Naive thymus-derived CD4-positive, alpha-beta T cell (primary cell): ENCODE data around the gene SLC35B4. TPM values are rescaled to one million over a fixed set of nuclear protein-coding genes. Genes with fewer than 3 reads are reported as not detected.
"Not testable (repeated sequence)": the region's sequence is repeated elsewhere in the genome, so short reads cannot be mapped to it uniquely, and the experiment has no call there.

Experiments
- ATAC-seq: fragments of 150-1000 bp; cut with Tn5 transposase; 2 replicates; pipeline ENCODE4 v1.10.0; 2021; ENCODE audit warnings: mild to moderate bottlenecking, moderate library complexity
- CTCF ChIA-PET: fragments of 350-600 bp; sonication (Branson Sonifier 250); formaldehyde crosslinking; loops from one replicate; lab custom pipeline; 2021; ENCODE audit warnings: antibody characterized with exemption; lab: Charles Lee
- POLR2A ChIA-PET: fragments of 350-600 bp; sonication (Branson Sonifier 250); formaldehyde crosslinking; loops from one replicate; lab custom pipeline; 2021; ENCODE audit warnings: antibody characterized with exemption, inconsistent platforms; lab: Charles Lee
- DNase-seq, 9 donors: peaks; one replicate each; pipeline versions ENCODE4 v3.0.0 to v3.0.0-alpha.2; 2020 to 2022; ENCODE audit warnings: mixed read lengths in 1 of 9
- H3K27ac ChIP-seq: one replicate; pipeline ENCODE4 v1.7.0; 2013; ENCODE audit warnings: mild to moderate bottlenecking, low read depth, low read length, moderate library complexity
- H3K27me3 ChIP-seq, 2 donors: one replicate each; pipeline ENCODE4 v1.7.0; 2013; ENCODE audit warnings: low read length in 2 of 2, mild to moderate bottlenecking in 2 of 2, moderate library complexity in 2 of 2; ENCODE audit not compliant: control insufficient read depth in 2 of 2, insufficient read depth in 2 of 2
- H3K36me3 ChIP-seq, 3 experiments: 1 replicate in 2 of 3; 2 replicates in 1 of 3; pipeline ENCODE4 v1.7.0; 2013; ENCODE audit warnings: low read length in 3 of 3, mild to moderate bottlenecking in 3 of 3, moderate library complexity in 1 of 3; ENCODE audit not compliant: insufficient read depth in 3 of 3, control insufficient read depth in 2 of 3
- H3K4me1 ChIP-seq, 2 donors: one replicate each; pipeline ENCODE4 v1.7.0; 2013; ENCODE audit warnings: low read length in 2 of 2, mild to moderate bottlenecking in 2 of 2, moderate library complexity in 1 of 2; ENCODE audit not compliant: control insufficient read depth in 2 of 2, insufficient read depth in 2 of 2
- H3K4me3 ChIP-seq: 2 replicates; pipeline ENCODE4 v1.7.0; 2013; ENCODE audit warnings: mild to moderate bottlenecking, low read length
- H3K9me3 ChIP-seq, 3 experiments: 1 replicate in 2 of 3; 2 replicates in 1 of 3; pipeline ENCODE4 v1.7.0; 2013; ENCODE audit warnings: low read length in 3 of 3; ENCODE audit not compliant: control insufficient read depth in 2 of 3
- H3K27ac Mint-ChIP-seq, 9 donors: one replicate each; pipeline ENCODE4 v1.8.0; 2020 to 2022; ENCODE audit warnings: mixed read lengths in 9 of 9, mild to moderate bottlenecking in 8 of 9, moderate library complexity in 5 of 9, inconsistent platforms in 2 of 9
- H3K27me3 Mint-ChIP-seq, 5 donors: one replicate each; pipeline ENCODE4 v1.8.0; 2021 to 2022; ENCODE audit warnings: mixed read lengths in 5 of 5, mild to moderate bottlenecking in 1 of 5
- H3K36me3 Mint-ChIP-seq, 5 donors: one replicate each; pipeline ENCODE4 v1.8.0; 2020 to 2022; ENCODE audit warnings: mixed read lengths in 5 of 5, mild to moderate bottlenecking in 3 of 5, inconsistent platforms in 1 of 5
- H3K4me1 Mint-ChIP-seq, 7 donors: one replicate each; pipeline ENCODE4 v1.8.0; 2020 to 2022; ENCODE audit warnings: mixed read lengths in 7 of 7, mild to moderate bottlenecking in 3 of 7, inconsistent platforms in 1 of 7
- H3K4me3 Mint-ChIP-seq, 10 donors: one replicate each; pipeline ENCODE4 v1.8.0; 2020 to 2022; ENCODE audit warnings: mild to moderate bottlenecking in 10 of 10, mixed read lengths in 10 of 10, moderate library complexity in 6 of 10, inconsistent platforms in 2 of 10
- H3K9me3 Mint-ChIP-seq, 11 donors: one replicate each; pipeline ENCODE4 v1.8.0; 2020 to 2022; ENCODE audit warnings: mixed read lengths in 11 of 11, mild to moderate bottlenecking in 4 of 11, inconsistent platforms in 1 of 11, moderate library complexity in 1 of 11
- intact Hi-C, 2 donors: fragments of 100-400 bp; cut with micrococcal nuclease; formaldehyde crosslinking; loops; one replicate each; pipeline ENCODE4 v1.15.1; 2023
- polyA plus RNA-seq, 2 donors: library from polyadenylated mRNA; unstranded; fragments of 300-500 nt; fragmentation: Illumina TruSeq; gene quantifications; one replicate each; pipeline ENCODE4 v1.2.3, GENCODE V29; 2021
- total RNA-seq, 6 experiments: library from RNA in 5 of 6; stranded (reverse) in 5 of 6; gene quantifications; 1 replicate in 5 of 6; 2 replicates in 1 of 6; pipeline ENCODE4 v1.2.3 and lab custom pipeline; 2021 to 2026

Gene SLC35B4
- total and polyA plus RNA-seq, 7 experiments from 2014 or later, result 9.8 to 19.2 (median 12.2) TPM

DNA sequence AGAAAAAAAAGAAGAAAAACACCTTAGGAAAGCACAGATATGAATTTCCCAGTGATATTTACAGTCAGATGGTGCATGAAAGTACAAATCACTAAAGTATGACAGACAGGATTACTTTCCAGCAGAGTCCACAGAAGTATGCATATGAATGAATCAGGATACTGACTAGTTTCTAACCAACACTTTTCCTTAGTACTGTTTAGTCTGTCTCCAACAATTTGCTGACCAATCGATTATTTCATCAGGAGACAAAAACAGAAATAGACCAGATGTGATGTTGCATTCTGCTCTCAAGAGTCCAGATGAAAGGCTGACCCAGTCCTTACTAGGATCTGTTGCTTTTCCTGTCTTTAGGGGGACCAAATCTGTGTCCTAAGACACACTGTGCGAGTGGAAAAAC is 14.6 kb downstream of the SLC35B4 start:
- no peak overlapping the region for H3K4me3 Mint-ChIP-seq
- H3K27me3 ChIP-seq, result no peaks in the 10 kb centered on the region
- ATAC-seq (no peak), DNase-seq (no peak)
- CTCF ChIA-PET, result no interaction called here
- H3K27ac Mint-ChIP-seq, result no peak overlapping the region
- peaks cover 14 to 71% (median 45%) of the 10 kb centered on the region in 5 donors for H3K36me3 Mint-ChIP-seq
- no peak overlapping the region for H3K27ac ChIP-seq
- no peaks in the 10 kb centered on the region for H3K4me1 ChIP-seq
- H3K4me1 Mint-ChIP-seq, result no peaks in the 10 kb centered on the region
- H3K4me3 ChIP-seq, result no peak overlapping the region
- no peaks in the 10 kb centered on the region for H3K9me3 Mint-ChIP-seq
- POLR2A ChIA-PET, result no interaction called here
- H3K36me3 ChIP-seq, result peaks cover 11 to 54% (median 12%) of the 10 kb centered on the region in 3 experiments
- intact Hi-C loops, result no loop called here
- H3K9me3 ChIP-seq, result no peaks in the 10 kb centered on the region
- no peaks in the 10 kb centered on the region for H3K27me3 Mint-ChIP-seq

DNA sequence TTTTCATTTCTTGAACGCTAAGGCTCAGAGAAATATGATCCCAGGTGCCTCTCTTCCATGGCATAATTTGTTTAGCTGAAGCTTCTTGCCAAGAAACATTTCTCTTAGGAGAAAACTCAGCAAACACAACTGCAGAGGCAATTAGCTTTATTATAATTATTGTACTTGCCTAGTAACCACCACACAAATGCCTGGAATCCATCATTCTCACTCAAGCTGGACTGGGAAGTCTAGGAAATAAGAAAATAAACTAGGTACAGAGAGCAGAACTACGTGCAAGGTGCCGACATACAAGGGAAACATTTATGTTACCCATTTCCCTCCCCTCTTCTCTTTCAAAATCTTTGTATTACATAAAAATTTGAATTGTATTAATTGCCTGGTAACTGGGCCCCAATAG is 15.1 kb downstream of the SLC35B4 start:
- H3K27ac Mint-ChIP-seq, result no peak overlapping the region
- H3K36me3 ChIP-seq, result peaks cover 12 to 53% (median 12%) of the 10 kb centered on the region in 3 experiments
- H3K4me3 Mint-ChIP-seq, result no peak overlapping the region
- intact Hi-C loops, result no loop called here
- POLR2A ChIA-PET, result no interaction called here
- H3K4me1 Mint-ChIP-seq, result no peaks in the 10 kb centered on the region
- no peaks in the 10 kb centered on the region for H3K27me3 ChIP-seq
- ATAC-seq (no peak), DNase-seq (no peak)
- no peaks in the 10 kb centered on the region for H3K9me3 Mint-ChIP-seq
- no peaks in the 10 kb centered on the region for H3K9me3 ChIP-seq
- no peak overlapping the region for H3K27ac ChIP-seq
- no peaks in the 10 kb centered on the region for H3K27me3 Mint-ChIP-seq
- peaks cover 14 to 70% (median 44%) of the 10 kb centered on the region in 5 donors for H3K36me3 Mint-ChIP-seq
- H3K4me3 ChIP-seq, result no peak overlapping the region
- CTCF ChIA-PET, result no interaction called here
- no peaks in the 10 kb centered on the region for H3K4me1 ChIP-seq

DNA sequence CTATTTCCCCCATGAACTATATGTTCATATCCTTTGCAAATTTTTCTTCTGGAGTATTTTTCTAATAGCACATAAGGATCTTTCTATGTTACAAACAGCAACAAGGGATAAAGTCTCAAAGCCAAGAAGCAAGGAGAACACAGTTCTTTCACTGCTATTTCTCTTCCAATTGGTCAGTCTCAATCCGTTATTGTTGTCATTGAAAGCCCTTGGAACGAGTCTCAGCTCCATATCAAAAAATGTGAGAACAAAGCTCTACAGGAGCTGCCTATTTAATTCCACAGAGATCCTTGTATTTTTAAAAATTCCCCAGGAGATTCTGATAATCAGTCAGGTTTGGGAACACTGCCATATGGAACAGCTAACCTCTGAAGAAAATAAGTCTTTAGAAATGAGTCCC is 15.7 kb downstream of the SLC35B4 start:
- H3K36me3 ChIP-seq, result peaks cover 12 to 56% (median 14%) of the 10 kb centered on the region in 3 experiments
- Mint-ChIP-seq H3K36me3 (peaks cover 14 to 68% (median 43%) of the 10 kb centered on the region in 5 donors), H3K27me3 (no peaks in the 10 kb centered on the region), H3K27ac (no peak overlapping the region), H3K4me1 (peaks cover 0 to 1% (median 0%) of the 10 kb centered on the region in 7 donors), H3K4me3 (no peak overlapping the region), H3K9me3 (no peaks in the 10 kb centered on the region)
- POLR2A ChIA-PET, result no interaction called here
- no peaks in the 10 kb centered on the region for H3K4me1 ChIP-seq
- ATAC-seq, result no peak
- no peaks in the 10 kb centered on the region for H3K27me3 ChIP-seq
- no peak overlapping the region for H3K27ac ChIP-seq
- CTCF ChIA-PET, result no interaction called here
- no peaks in the 10 kb centered on the region for H3K9me3 ChIP-seq
- intact Hi-C loops, result no loop called here
- H3K4me3 ChIP-seq, result no peak overlapping the region
- no peak for DNase-seq

DNA sequence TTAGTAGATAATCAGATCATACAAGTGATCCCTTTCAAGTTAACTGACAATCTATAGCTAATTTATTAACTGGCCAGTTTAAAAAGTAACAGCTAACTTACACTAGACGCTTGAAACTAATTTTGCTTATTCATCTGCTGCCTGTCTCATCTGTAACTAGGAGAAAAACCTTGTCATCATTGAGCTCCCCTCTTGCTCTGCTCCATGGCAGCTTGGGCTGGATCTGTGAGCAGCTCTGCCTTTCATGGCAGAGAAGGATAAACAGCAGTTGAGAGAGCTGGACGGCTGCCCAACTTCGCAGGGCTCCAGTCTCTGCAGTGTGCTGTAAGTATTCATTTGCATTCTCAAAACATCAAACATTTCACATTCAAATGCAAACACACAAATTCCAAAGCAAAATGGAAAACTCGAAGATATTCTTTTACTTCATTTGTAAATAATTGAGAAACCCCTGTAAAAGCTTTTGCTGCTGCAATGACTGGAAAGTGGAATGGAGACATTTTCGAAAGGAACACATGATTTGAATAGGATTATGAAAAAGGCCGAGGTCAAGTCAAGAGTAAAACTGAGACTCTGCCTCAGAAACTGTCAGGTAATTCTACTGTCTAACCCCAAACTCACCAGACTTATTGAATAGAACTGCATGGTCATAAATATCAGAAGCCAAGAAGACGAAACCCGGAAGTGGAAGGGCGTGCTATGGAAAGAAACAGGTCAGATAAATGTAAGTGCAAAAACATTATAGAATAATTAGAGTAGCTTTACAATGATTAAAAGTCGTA is 17.6 kb downstream of the SLC35B4 start:
- Mint-ChIP-seq H3K36me3 (peaks cover 15 to 74% (median 48%) of the 10 kb centered on the region in 5 donors), H3K4me1 (peaks cover 0 to 1% (median 0%) of the 10 kb centered on the region in 7 donors), H3K4me3 (no peak overlapping the region), H3K27me3 (no peaks in the 10 kb centered on the region), H3K9me3 (no peaks in the 10 kb centered on the region), H3K27ac (peak overlapping the region in 1 of 9 donors; percentile 9)
- no peaks in the 10 kb centered on the region for H3K9me3 ChIP-seq
- POLR2A ChIA-PET, result no interaction called here
- no peaks in the 10 kb centered on the region for H3K4me1 ChIP-seq
- no peak overlapping the region for H3K27ac ChIP-seq
- intact Hi-C loops, result no loop called here
- CTCF ChIA-PET, result no interaction called here
- DNase-seq (no peak), ATAC-seq (no peak)
- peaks cover 11 to 66% (median 14%) of the 10 kb centered on the region in 3 experiments for H3K36me3 ChIP-seq
- no peak overlapping the region for H3K4me3 ChIP-seq
- H3K27me3 ChIP-seq, result no peaks in the 10 kb centered on the region

DNA sequence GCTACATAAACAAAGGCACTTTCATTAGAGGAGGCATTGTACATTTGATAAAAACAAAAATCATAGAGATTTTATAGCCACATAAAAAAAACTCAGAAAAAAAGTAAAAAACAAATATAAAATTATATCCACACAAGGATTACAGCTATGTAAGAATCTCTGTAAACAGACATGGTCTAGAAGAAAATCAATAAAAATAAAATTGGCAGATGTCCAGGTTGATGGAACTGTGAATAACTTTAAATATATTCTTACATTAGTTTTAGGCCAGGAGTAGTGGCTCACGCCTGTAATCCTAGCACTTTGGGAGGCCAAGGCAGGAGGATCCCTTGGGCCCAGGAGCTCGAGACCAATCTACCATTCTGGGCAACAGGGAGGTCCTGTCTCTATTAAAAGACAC is 19.2 kb downstream of the SLC35B4 start:
- DNase-seq, result no peak
- Histone ChIP-seq H3K4me3 (no peak overlapping the region), H3K27me3 (no peaks in the 10 kb centered on the region), H3K36me3 (peaks cover 4 to 60% (median 14%) of the 10 kb centered on the region in 3 experiments), H3K4me1 (no peaks in the 10 kb centered on the region), H3K9me3 (no peaks in the 10 kb centered on the region), H3K27ac (no peak overlapping the region)
- intact Hi-C loops, result no loop called here
- Mint-ChIP-seq H3K4me3 (no peak overlapping the region), H3K9me3 (no peaks in the 10 kb centered on the region), H3K27me3 (no peaks in the 10 kb centered on the region), H3K4me1 (peaks cover 0 to 1% (median 0%) of the 10 kb centered on the region in 7 donors), H3K36me3 (peaks cover 15 to 65% (median 41%) of the 10 kb centered on the region in 5 donors), H3K27ac (no peak overlapping the region)
- ChIA-PET POLR2A (no interaction called here), CTCF (no interaction called here)
- no peak for ATAC-seq

DNA sequence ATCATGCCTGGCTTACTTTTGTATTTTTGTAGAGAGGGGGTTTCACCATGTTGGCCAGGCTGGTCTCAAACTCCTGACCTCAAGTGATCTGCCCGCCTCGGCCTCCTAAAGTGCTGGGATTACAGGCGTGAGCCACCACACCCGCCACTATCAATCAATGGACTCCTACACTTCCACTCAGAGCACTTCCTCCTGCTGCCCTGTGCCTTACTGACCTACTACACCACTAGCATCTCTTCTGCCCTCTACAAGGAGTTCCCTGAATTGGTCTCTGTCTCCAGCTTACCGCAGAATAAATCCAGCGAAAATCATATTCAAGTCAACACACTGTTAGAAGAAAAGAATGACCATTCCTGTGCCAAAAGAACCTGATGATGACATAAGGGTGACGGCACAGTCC is 20.7 kb downstream of the SLC35B4 start:
- H3K4me1 ChIP-seq, H3K27ac Mint-ChIP-seq, H3K4me1 Mint-ChIP-seq, H3K4me3 Mint-ChIP-seq, H3K27me3 Mint-ChIP-seq, H3K4me3 ChIP-seq, CTCF ChIA-PET, H3K27ac ChIP-seq, H3K27me3 ChIP-seq, POLR2A ChIA-PET, H3K9me3 Mint-ChIP-seq, ATAC-seq, DNase-seq, H3K9me3 ChIP-seq, intact Hi-C loops: not testable (repeated sequence)
- H3K36me3 ChIP-seq, result peaks cover 0 to 47% (median 14%) of the 10 kb centered on the region in 3 experiments
- peaks cover 14 to 53% (median 41%) of the 10 kb centered on the region in 5 donors for H3K36me3 Mint-ChIP-seq
